Measurements from ENCODE around the gene TAF9.
"Not testable (repeated sequence)": the region's sequence is repeated elsewhere in the genome, so short reads cannot be mapped to it uniquely, and the experiment has no call there.

The TAF9 gene

GRCh38 chr5:69335341-69335935 lies 33.9 kb downstream of the TAF9 start:
- DNase-seq: no peak

GRCh38 chr5:69334793-69335268 lies 34.5 kb downstream of the TAF9 start:
- peak; percentile 57 for DNase-seq

- not testable (repeated sequence) for DNase-seq
Measured at GRCh38 chr5:69333668-69334315, 35.5 kb downstream of the TAF9 start.

GRCh38 chr5:69331528-69332445 lies 37.5 kb downstream of the TAF9 start:
- DNase-seq: no peak

- DNase-seq: no peak
Measured at GRCh38 chr5:69329905-69330489, 39.3 kb downstream of the TAF9 start.

- no peak for DNase-seq
Measured at GRCh38 chr5:69326365-69326764, 43.0 kb downstream of the TAF9 start.

- no peak for DNase-seq
Measured at GRCh38 chr5:69317391-69317790, 51.9 kb downstream of the TAF9 start.

- no peak for DNase-seq
Measured at GRCh38 chr5:69315972-69316371, 53.3 kb downstream of the TAF9 start.

Data from effector CD4-positive, alpha-beta T cell (primary cell).